ENCODE results near the gene SYNJ1.
"Not testable (repeated sequence)": the region's sequence is repeated elsewhere in the genome, so short reads cannot be mapped to it uniquely, and the experiment has no call there.

The SYNJ1 gene

GRCh38 chr21:32626621-32627196 lies 101.1 kb downstream of the SYNJ1 start:
- Histone ChIP-seq H3K27ac (no peak overlapping the region), H3K4me3 (no peak overlapping the region)
- no peak for TF ChIP-seq CTCF (IDR thresholded peaks at IDR 0.05)
- DNase-seq (ENCODE audit: low spot score): no peak

DNA sequence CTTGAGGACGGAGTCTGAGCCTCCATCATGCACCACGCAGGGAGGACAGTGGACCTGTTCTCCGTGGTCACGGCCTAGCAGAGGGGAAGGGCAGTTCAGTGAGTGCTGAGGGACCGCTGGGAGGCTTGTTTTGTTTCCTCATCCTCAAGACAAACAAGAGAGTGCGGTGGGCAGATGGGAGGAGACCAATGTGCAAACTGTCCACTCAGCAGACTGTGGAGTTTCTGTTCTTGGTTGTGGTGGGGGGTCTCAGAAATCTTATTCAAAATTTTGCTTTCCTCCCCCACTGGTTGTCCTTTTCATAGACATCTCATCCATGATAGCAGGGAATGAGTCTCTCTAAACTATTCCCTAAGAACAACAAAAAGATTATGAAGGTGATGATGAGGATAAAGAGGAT lies 109.6 kb downstream of the SYNJ1 start:
- not testable (repeated sequence) for DNase-seq (ENCODE audit: low spot score); H3K4me3 ChIP-seq; H3K27ac ChIP-seq

- no peak for TF ChIP-seq CTCF (IDR thresholded peaks at IDR 0.05)
- no peak for DNase-seq (ENCODE audit: low spot score)
These were observed 114.3 kb downstream of the SYNJ1 start for GRCh38 chr21:32613436-32614043.

GRCh38 chr21:32612999-32613337 lies 114.8 kb downstream of the SYNJ1 start:
- DNase-seq (ENCODE audit: low spot score): no peak
- no peak for TF ChIP-seq CTCF (IDR thresholded peaks at IDR 0.05)

More at GRCh38 chr21:32613436-32614043, 114.3 kb downstream of the SYNJ1 start:
- H3K4me3 ChIP-seq: peak overlapping the region; percentile 95
- peak overlapping the region; percentile 74 to 93 for H3K27ac ChIP-seq

GRCh38 chr21:32612075-32612998 lies 115.5 kb downstream of the SYNJ1 start, which contains the start of gene CFAP298:
TSS of gene CFAP298 (minus strand) at chr21:32612377. CDS start at chr21:32612243, 134 bp downstream.
- peak; percentile 92 for DNase-seq (ENCODE audit: low spot score)
- Histone ChIP-seq H3K27ac (peak within 1 kb of the TSS; percentile 74 to 93), H3K4me3 (peak within 1 kb of the TSS; percentile 95)
- no peak for TF ChIP-seq CTCF (IDR thresholded peaks at IDR 0.05)

More at GRCh38 chr21:32612999-32613337, 114.8 kb downstream of the SYNJ1 start:
- H3K27ac ChIP-seq: peak overlapping the region; percentile 74 to 93
- H3K4me3 ChIP-seq: peak overlapping the region; percentile 95

GRCh38 chr21:32611471-32611997 lies 116.3 kb downstream of the SYNJ1 start:
- H3K4me3 ChIP-seq: peak overlapping the region; percentile 95
- TF ChIP-seq CTCF (IDR thresholded peaks at IDR 0.05): no peak
- DNase-seq (ENCODE audit: low spot score): no peak
- H3K27ac ChIP-seq: peak overlapping the region; percentile 74 to 93

GRCh38 chr21:32610940-32611339 lies 116.9 kb downstream of the SYNJ1 start:
- H3K4me3 ChIP-seq: peak overlapping the region; percentile 95
- H3K27ac ChIP-seq; DNase-seq (ENCODE audit: low spot score): not testable (repeated sequence)

Data from coronary artery (tissue), 2 donors.